CD4-positive, alpha-beta T cell treated with Interleukin-15 for 1 hour (primary cell): Measurements from ENCODE around the gene RHO.
"Not testable (repeated sequence)": the region's sequence is repeated elsewhere in the genome, so short reads cannot be mapped to it uniquely, and the experiment has no call there.

Experiments used
- DNase-seq: peaks from one replicate; pipeline ENCODE4 v3.0.0-alpha.2; 2020

The RHO gene

DNA sequence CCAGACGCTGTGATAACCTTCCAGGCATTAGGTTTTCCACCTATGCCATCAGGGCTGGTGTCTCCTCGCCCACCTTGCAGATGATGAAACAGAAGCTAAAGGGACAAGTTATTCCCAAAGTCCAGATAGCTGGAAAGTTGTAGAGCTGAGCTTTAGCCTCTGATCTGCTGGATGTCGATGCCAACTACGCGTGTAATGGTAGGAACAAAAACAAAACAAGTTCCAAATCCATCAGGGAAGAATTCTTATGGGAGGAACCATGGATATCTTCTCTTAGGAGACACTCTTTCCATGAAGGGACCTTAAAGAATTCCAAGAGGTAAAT, 28.1 kb upstream of the RHO start:
- DNase-seq, result no peak

DNA sequence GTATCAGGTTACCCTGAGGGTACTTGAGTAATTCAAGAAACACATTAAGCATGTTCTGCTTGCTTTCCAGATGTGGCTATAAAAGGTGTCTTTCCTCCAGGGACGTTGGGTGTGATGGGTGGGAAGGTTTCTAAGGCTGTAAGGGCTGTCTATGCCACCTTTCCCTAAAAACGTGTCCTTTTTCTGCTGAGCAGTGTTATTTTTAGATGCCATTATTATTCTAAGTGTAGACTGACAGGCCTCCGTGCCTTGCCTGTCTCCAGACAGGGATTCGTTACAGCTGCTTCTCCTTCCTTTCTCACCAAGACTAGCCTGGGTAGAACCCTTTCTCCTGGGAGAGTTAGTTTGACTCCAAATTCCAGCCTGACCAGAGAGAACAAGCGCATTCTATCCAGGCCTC, 26.8 kb upstream of the RHO start:
- DNase-seq, result no peak

DNA sequence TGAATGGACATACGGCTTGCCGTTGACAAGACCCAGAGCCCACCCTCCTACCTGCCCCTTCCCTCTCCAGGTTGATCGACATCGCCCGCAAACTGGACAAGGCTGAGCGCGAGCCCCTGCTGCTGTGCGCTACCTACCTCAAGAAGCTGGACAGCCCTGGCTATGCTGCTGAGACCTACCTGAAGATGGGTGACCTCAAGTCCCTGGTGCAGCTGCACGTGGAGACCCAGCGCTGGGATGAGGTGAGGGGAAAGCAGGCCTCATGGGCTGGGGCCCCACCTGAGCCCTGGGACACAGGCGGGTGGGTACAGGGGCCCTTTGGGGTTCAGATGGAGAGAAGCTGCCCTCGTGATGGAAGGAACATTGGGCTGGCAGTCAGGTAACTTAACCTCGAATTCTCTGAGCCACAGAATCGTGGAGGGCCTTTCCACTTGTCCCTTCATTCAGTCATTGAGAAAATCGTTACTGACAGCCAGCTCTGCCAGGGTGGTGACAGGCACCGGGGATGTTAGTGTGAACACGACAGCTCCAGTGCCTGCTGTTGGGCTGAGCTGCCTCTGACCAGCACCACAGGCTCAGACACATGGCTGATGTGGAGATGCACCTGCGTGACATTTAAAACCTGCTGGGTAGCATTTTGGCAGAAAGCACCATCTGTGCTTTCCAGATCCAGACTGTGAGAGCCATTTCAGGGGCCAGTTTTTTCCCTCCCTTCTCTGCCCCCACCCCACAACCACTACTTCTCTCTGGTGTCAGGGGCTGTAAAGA, 25.6 kb upstream of the RHO start:
- DNase-seq, result no peak

DNA sequence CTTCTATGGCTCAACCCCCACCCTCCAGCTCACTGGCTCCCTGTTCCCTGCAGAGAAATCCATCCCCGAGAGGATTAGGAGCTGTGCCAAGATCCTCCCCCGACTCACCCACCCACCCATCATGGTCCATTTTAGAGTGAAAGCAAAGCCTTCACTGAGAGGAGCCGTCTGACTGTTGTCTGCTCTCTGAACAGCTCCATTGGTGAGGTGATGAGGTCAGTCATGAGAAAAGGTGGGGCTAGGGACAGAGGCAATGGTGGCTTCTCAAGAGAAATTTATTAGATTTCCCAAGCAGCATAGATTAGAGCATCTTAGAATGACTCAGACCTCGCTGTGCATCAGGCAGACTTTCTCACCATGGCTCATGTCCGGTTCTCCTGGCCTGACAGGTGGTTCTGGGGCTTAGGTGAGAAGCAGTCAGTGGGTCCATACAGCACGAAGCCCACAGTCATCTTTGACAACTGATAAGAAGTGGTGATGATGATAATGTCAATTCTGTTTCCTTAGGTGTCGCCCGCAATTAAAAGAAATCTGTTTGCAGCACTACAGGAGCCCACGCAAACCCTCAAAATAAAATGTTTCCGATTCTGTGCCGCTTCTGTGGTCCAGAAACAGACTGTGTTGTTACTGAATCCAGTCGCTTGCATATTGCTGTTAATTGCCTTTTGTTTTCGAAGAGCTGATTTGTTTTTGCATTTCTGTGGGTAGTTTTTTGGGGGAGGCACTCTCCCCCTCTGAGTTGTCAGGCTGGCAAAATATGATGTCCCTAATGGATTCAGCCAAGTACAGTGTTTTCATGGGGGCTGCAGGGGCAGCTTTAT, 24.8 kb upstream of the RHO start:
- no peak for DNase-seq

DNA sequence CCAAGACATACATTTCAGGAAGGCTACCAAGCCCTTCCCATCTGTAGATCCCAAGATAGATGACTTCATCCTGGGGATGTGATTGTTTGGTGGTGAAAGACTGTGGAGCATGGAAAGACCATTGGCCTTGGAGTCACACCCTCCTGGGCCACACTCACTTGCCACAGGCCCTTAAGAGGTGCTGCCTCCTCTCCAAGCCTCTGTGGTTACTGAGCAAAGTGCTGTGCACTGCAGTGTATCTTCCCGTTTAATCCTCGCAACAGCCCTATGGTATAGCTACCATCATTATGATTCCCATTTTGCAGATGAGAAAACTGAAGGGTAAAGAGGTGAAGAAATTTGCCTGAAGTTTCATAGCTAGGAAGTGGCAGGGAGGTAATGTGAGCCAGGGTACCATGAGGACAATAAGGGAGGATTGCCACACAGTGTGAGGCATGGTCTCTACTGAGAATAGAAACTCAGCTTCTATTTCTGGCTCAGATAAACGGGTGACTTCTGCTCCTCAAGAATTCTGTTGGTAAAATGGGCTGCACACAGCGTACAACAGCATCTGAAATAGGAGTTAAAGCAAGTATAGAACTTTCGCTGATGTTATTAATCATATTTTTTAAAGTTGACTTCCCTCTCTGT, 23.9 kb upstream of the RHO start:
- DNase-seq, result no peak

DNA sequence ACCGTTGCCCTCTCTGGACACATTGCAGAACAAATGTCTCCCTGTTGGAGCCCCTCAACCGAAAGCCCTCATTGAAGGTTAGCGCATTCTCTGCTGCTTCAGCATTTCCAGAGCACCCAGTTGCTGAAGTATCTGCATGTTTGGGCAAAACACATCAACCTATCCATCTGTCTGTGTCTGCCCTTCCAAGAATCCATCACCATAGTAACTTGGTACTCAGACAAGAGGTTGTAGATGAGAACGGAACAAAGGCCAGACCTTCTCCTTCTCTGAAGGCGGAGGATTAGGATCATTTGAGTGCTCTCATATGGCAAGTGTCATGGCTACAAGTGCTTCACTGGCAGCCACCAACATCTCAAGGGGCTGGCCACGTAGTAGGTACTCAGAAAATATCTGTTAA, 23.1 kb upstream of the RHO start:
- DNase-seq, result no peak

DNA sequence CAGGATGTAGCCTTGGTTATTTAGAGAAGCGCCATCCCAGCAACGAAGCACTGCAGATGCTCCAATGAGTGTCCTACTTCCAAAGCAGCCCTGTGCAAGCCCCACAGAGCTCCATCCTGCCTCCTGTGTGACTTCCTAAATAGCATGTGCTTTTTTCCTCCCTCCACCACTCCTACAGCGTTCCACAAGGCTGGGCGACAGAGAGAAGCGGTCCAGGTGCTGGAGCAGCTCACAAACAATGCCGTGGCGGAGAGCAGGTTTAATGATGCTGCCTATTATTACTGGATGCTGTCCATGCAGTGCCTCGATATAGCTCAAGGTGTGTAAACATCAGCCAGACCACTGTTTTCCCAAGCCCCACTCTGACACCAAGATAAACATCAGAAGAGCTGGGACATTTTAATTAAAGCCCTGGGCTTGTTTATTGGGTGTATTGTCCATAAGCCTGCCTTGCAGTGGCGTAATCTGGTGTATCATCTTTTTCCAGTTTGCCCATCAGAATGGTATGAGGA, 22.2 kb upstream of the RHO start:
- DNase-seq, result no peak

DNA sequence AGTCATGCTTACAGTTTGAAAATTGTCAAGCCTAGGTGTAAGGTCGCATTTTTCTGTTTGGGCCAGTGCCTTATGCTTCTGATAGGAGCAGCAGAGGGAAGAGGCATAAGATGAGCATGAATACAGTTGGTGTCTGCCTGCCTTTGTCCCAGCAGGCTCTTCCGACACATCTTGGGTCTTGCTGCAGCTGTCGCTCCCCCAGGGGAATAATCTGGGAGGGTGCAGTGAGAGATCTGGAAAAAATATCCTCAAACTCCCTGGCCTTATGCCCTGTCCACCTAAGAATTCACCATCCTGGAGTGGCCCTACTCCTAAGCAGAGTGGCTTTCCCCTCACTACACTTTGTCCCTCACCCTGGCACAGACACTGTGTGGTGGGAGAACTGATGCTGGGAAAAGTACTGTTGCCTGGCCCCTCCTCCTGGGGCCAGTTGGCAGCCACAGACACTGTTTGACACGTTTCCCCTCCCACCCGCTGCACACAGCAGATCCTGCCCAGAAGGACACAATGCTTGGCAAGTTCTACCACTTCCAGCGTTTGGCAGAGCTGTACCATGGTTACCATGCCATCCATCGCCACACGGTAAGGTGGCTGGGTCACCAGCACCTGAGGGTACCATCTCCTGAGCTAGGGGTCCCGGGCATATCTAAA, 21.1 kb upstream of the RHO start:
- no peak for DNase-seq

DNA sequence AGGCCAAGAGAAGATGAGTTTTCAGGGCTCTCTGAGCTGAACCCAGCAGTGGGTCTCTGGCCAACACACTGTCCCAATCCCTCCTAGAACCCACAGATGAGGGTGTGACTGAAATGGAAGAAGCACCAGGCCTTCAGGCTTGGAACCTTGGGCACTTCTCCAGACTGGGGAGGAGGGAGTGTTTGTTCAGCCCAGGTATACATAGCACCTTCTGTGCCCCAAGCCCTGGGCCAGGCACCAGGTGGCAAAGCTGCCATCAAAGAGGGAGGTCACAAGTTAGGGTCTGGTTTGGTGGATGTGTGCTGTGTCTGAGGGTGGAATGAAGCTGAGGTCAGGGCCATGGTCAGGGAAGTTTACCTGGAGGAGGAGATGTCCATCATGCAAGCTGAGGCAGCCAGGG, 15.8 kb upstream of the RHO start:
- no peak for DNase-seq

DNA sequence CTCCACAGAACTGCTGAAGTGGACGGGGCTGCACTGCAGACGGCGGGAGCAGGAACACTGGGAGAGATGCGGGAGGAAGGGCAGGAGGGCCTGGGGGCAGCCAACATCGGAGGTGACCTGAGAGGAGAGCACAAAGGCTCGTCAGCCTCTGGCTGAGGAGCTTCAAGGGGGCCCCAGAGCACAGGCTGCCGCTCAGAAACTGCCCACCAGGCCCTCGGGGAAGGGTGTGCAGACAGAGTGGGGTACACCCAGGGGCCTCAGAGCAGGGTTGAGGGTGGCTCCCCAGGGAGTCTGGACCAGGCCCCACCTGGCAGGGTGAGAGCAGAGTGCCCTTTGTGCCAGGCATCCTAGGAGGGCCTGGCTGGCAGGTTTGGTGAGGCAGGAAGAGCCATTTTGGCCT, 14.7 kb upstream of the RHO start:
- no peak for DNase-seq

DNA sequence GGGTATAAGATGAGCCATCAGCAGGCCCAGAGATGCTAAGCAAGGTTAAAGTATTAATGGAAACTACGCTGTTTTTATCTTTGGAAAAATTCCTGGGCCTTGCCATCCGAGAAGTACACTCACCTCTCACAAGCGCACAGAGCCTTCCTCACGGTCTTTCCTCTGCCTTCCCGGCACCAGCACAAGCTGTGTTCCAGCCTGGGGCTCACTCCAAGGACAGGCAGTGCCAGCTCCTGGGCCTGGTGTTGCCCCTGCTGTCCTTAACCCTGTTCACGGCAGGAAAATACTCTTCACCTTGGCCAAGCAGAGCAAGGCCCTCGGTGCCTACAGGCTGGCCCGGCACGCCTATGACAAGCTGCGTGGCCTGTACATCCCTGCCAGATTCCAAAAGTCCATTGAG, 14.3 kb upstream of the RHO start:
- DNase-seq, result no peak

DNA sequence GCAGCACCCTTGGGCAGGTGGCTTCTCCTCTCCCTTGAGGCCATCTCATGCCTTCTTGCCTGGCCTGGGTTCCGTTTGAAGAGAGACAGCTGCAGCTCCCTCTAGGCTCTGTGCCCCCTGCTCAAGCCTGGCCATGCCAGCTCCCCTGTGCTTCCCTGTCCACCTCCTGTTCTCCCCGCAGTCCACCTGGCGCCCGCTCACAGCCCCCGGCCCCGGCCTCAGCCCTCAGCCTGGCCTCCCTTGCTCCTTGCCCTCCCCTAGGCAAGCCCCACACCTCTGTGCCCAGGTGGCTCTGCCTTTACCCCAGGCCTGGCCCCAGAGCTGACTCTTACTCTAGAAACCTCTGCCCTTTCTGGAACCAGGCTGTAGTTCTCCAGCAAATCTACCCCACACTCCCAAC, 13.9 kb upstream of the RHO start:
- no peak for DNase-seq

DNA sequence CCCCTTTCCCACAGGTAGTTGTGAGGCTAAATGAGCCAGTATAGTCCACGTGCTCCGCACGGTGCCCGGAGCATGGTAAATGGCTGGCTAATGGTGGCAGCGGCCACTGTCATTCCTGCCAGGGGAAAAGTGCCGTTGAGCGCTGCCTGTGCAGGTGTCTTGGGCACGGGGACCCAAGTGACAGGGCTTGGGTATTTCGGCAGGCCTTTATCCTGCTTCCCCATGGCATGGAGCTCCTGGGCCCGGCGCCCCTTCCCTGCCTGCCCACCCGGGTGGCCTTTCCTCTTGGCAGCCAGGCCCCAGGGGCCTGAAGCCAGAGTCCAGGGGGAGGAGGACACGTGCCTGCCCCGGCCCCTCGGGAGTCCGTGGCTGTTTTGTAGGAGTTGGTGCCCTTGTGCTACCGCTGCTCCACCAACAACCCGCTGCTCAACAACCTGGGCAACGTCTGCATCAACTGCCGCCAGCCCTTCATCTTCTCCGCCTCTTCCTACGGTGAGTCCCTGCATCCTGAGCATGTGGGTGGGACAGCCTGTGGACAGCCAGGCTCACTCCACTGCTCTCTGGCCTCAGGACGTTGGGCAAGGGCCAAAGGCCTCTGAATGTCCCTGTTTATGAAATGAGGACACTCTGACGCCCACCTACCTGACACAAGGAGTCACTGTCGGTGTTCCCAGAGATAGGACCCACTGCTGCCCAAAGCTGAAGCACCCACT, 13.2 kb upstream of the RHO start:
- DNase-seq, result not testable (repeated sequence)

DNA sequence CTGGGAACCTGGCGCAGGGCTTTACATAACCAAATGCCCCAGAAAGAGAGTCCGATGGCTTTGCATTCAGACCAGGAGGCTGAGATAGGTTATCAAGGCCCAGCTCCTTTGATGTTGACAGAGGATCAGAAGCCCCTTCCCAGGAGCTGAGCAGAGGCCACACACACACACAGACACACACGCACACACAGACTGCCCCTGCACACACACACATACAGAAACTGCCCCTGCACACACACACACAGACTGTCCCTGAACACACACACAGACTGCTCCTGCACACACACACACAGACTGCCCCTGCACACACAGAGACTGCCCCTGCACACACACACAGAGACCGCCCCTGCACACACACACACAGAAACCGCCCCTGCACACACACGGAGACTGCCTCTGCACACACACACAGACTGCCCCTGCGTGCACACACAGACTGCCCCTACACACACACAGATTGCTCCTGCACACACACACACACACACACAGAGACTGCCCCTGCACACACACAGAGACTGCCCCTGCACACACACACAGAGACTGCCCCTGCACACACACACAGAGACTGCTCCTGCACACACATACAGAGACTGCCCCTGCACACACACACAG, 12.5 kb upstream of the RHO start:
- DNase-seq, result not testable (repeated sequence)

DNA sequence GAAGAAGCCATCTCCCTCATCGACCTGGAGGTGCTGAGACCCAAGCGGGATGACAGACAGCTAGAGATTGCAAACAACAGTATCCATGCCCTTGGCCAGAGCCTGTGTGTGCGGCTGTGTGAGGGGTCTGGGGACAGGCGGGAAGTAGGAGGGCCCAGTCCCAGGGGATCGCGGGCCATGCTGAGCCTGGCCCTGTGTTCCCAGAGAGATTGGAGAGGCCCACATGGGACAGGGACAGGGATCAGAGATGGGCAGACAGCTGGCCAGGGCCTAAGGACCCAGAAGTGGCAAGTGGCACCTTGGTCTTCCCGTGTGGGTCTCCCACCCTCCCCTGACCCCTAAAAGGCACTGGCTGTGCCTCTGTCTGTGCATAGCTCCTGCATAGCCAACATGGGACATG, 10.9 kb upstream of the RHO start:
- no peak for DNase-seq

DNA sequence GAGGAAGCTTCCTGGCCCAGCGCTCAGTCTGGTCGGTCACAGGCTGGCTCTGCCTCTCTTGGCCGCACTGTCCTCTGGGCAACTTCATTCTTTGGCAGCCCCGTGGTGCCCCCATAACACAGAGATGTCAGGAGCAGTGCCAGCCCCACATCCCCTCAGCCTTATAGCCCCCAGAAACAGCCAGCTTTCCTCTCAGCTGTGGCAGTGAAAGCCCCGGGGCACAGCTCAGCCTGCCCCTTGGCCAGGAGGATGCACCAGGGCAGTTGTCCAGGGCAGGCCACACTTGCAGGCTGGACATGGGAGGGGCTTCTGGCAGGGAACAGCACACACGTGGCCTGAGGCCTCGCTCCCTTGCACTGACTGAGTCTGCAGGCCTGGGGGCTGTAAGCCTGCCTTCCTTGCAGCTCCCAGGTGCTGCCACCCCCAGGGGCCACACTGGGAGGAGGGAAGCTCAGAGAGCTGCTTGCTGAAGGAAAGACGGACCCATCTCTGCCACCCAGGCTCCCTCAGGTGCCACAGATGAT, 10.3 kb upstream of the RHO start:
- no peak for DNase-seq

DNA sequence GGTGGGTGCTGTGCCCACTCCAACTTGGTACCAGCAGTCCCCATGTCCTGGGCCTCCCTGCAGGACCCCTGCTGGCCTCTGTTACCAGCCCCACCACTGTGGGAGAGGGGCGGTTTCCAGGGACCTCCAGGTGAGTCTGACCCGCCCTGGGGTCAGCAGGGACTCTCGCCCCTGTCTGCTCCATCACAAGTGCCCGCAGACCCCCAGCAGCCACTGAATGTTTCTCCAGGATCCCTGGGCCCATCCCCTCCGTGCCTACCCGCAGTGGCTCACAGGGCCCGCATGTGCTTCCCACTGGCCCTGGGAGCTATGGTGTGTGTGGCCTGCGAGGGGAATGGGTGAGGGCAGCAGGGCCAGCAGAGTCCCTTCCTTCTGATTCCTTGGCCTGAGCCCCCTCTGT, 9.9 kb upstream of the RHO start:
- DNase-seq, result no peak

DNA sequence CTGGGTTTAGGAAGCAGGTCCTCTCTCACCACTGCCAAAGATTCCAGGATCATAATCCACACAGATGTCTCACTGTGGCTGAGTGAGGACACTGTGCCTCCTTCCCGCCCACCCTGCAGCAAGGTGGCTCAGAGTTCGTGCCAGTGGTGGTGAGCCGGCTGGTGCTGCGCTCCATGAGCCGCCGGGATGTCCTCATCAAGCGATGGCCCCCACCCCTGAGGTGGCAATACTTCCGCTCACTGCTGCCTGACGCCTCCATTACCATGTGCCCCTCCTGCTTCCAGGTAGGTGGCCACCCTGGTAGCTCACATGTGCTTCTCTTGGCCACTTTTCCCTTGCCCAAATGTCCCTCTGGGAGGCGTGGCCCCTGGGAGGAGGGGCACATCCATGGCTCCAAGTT, 9.0 kb upstream of the RHO start:
- no peak for DNase-seq

DNA sequence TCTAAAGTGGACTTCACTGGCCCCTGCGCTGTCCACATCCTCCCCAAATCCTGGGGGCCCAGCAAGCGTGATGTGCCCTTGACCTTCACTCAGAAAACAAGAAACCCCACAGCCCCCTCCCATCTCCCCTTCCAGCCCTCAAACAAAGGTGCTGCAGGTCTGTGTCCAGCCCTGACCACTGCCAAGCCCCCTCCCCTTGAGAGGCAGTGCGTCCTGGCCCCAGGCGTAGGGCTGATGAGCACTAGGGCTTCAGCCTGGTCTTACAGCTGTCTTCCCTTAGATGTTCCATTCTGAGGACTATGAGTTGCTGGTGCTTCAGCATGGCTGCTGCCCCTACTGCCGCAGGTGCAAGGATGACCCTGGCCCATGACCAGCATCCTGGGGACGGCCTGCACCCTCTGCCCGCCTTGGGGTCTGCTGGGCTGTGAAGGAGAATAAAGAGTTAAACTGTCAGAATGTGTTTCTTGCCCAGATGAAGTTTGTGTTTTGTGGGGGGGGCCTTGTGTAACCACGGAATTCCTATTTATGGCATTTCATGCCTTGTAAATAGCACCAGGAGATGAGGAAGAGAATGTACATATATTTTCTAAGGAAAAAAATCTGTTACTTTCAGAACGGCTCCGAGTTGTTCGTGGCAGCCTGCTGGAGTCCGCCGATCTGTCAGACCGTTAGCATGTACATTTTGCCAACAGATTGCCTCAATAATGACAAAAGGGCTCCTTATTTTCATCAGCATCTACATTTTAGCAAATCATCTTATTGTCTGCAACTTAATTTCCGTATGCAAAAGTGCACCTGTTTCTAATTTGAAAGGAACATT, 8.3 kb upstream of the RHO start:
- no peak for DNase-seq

DNA sequence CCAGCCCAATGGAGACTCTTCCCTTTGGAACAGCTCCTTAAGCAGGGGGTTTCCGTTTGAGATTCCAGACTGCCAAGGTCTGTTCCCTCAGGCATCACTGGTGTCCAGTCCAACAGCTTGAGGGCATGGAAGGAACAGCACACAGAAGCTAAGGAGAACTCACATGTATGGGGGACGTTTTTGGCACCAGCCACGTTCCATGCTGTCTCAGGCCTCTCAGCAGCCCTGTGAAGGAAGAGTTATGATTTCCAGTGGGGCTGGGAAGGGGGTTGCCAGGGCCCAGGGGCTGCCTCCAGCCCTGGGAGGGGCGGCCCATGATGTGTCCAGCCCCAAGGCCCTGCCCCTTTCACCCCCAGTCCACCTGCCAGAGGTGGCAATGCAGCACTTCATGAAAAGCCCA, 7.5 kb upstream of the RHO start:
- DNase-seq, result no peak

DNA sequence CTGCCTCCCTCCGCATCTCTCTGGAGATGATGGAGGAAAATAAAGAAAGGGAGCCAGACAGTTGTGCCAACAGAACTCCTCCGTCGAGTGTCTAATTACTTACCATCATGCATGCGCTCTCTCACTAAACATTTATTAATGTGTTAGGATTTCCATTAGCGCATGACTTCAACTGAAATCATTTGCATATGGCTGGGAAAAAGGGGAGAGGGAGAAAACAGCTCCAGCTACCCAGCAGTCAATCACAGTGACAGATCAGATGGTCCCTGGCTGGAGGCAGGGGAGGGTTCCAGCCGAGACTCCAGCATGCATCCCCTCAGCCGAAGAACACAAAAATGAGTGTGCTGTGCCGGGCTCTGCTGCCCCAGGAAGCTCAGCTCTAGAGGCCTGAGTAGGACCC, 6.8 kb upstream of the RHO start:
- no peak for DNase-seq
